NCI-H146 treated with DMSO at 0.1 percent for 48 hours (cell line): ENCODE data around the gene ATF7.
A peak's percentile ranks its signal among the peaks of the same experiment; 100 is the strongest.
"Not testable (repeated sequence)": the region's sequence is repeated elsewhere in the genome, so short reads cannot be mapped to it uniquely, and the experiment has no call there.

Source experiments
- DNase-seq: peaks from one replicate; lab custom pipeline; 2025; ENCODE audit not compliant: unreplicated experiment; lab: John Stamatoyannopoulos, UW

Gene ATF7

GRCh38 chr12:53567961-53568808 lies 58.0 kb downstream of the ATF7 start:
- DNase-seq: no peak

- DNase-seq: not testable (repeated sequence)
Observed at GRCh38 chr12:53565376-53565775, 60.8 kb downstream of the ATF7 start.

GRCh38 chr12:53564941-53565340 lies 61.2 kb downstream of the ATF7 start:
- DNase-seq: no peak

GRCh38 chr12:53564278-53564677 lies 61.9 kb downstream of the ATF7 start:
- DNase-seq: no peak

- DNase-seq: no peak
Observed at GRCh38 chr12:53563452-53564028, 62.6 kb downstream of the ATF7 start.

- no peak for DNase-seq
Observed at GRCh38 chr12:53561590-53561953, 64.6 kb downstream of the ATF7 start.

- no peak for DNase-seq
Observed at GRCh38 chr12:53560912-53561589, 65.1 kb downstream of the ATF7 start.

- no peak for DNase-seq
Observed at GRCh38 chr12:53560351-53560750, 65.8 kb downstream of the ATF7 start.

GRCh38 chr12:53558631-53559030 lies 67.6 kb downstream of the ATF7 start:
- DNase-seq: no peak

GRCh38 chr12:53552361-53553327 lies 73.5 kb downstream of the ATF7 start:
- no peak for DNase-seq

GRCh38 chr12:53551889-53552291 lies 74.3 kb downstream of the ATF7 start:
- DNase-seq: no peak

- DNase-seq: no peak
Observed at GRCh38 chr12:53550595-53550994, 75.6 kb downstream of the ATF7 start.

GRCh38 chr12:53550131-53550530 lies 76.1 kb downstream of the ATF7 start:
- not testable (repeated sequence) for DNase-seq

GRCh38 chr12:53548354-53548753 lies 77.8 kb downstream of the ATF7 start:
- not testable (repeated sequence) for DNase-seq

- peak; percentile 53 for DNase-seq
Observed at GRCh38 chr12:53543539-53543938, 82.6 kb downstream of the ATF7 start.

- no peak for DNase-seq
Observed at GRCh38 chr12:53539526-53539925, 86.7 kb downstream of the ATF7 start.

GRCh38 chr12:53538209-53538689 lies 87.9 kb downstream of the ATF7 start:
- peak; percentile 34 for DNase-seq

- DNase-seq: no peak
Observed at GRCh38 chr12:53536962-53537361, 89.2 kb downstream of the ATF7 start.

GRCh38 chr12:53533471-53533870 lies 92.7 kb downstream of the ATF7 start:
- DNase-seq: no peak

GRCh38 chr12:53532524-53533445 lies 93.4 kb downstream of the ATF7 start:
- DNase-seq: no peak
